HG03103 (cell line): ENCODE measurements around the gene BLMH.

Experiments used
- ATAC-seq: cut with Tn5 transposase; IDR thresholded peaks from one replicate; pipeline ENCODE4 v1.9.1; 2021; ENCODE audit warnings: low read depth; ENCODE audit not compliant: unreplicated experiment

The BLMH gene

DNA sequence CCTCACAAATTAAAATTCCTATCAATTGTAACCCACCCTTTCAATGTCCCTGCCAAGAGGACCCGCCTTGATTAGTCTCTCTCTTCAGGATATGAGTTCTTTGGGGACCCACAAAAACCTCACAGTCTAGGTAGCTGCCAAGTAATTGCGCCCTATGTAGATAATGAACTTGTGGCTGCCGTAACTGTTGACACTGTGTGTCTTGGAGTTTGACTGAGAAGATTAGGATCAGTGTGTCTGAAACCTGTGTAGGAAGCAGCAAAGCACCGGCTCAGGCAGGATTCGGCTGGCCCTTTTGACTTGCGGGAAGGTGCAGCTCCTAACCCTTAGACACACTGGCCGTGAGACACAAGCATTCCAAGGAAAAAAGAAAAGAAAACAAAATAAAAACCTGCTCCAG, 38.4 kb downstream of the BLMH start:
- no peak for ATAC-seq

DNA sequence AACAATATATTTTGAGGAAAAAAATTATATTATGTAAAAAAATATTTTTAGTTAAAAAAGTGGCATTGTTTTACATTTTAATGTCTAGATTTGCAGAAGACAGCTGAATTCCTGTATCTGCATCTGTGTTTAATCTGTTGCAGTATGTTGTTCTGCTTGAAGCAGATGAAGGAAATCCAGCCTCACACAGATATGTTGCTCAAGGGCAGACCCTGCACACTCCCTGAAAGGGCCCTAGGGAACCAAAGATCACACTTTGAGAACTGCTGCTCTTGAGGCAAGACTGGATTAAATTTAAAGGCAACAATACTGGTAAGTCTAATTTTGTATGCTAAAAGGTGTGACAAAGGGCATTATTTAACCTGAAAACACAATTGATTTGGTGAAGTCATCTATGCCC, 39.8 kb downstream of the BLMH start:
- ATAC-seq, result no peak

DNA sequence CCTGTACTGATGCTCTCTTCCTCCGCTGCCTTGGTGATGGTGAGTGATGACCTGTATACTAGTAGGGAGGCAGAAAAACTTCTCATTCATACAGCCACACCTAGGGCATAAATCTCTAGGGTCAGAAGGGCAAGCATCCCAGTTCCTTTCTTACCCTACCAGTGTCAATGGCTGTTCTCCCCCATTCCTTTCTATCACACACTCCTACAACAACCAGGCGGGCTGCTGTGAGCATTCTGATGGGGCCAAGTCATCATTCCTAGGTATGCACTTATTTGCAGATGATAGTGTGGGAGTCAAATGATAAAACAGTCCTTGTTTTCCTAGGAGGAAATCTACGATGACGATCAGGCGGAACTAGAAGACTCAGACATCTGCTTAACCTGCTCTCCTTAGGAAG, 42.3 kb downstream of the BLMH start:
- ATAC-seq, result no peak

DNA sequence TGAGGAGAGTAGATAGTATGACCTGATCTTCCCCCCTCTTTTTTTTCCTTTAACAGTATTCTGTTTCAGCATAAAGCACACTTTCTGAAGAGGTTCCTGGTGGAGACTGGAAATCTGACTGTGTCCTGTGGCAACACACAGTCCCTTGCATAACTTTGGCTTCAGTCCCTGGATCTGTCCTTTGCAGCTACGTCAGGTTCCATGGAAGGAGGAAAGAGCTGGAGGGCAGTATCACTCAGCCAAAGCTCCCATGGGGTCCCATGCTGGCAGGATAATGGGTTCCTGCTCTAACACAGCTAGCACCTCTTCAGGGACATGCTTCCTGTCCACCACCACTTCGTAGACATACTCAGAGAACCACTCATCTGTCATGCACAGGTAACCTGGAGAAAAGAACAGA, 43.0 kb downstream of the BLMH start:
- no peak for ATAC-seq

DNA sequence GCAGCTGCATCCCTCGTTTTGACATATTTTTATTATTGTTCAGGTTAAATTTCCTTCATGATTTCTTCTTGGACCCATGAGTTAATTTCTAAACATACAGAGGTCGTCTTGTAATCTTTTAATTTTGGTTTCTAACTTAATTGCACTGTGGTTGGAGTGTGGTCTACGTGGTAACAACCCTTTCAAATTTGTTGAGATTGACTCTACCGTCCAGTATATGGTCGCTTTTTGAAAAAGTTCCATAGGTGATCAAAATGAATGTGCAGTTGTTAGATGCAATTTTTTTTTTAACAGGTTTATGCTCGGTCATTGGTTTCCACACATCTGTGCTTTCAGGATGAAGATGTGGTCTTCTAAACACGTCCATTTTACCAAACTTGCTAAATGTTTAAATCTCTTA, 45.3 kb downstream of the BLMH start:
- ATAC-seq, result no peak

DNA sequence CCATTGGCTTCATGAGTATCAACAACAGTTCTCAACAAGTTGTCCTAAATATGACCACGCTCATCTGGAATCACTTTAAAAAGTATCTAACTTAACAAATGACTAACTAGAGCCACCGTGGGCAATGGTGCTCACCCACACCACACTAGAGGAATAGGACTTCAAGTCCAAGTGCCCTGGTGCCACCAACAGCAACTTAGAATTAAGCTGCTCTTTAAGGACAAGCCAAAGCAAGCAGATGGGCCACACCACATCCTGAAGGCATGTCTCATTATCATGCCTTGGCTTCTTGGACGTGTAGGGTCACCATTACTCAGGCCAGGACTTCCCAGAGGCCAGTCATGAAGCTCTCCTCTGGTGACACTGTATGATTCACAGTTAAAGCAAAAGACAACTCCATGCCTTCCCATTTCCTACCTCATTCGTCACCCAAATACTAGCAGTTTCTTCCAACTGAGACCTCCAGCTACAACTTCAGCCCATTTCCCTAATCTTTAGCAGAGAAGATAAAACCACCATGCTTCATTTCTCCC, 46.8 kb downstream of the BLMH start:
- ATAC-seq, result no peak

DNA sequence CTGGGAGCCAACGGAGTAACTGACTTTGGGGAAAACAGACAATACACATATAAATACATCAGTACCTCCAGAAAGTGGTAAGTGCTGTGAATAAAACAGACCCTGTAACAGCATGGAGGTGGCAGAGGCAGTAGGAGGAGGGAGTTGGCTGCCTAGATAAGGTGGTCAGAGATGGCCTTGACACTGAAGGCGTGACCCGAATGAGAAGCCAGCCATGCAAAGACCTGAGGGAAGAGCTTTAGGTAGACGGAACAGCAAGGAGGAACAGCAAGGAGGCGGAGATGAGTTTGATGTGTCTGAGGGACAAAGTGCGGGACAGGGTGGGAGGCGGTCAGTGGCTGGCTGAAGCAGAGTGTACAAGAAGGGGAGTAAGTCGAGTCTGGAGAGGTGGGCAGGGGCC, 48.2 kb downstream of the BLMH start:
- ATAC-seq, result no peak

DNA sequence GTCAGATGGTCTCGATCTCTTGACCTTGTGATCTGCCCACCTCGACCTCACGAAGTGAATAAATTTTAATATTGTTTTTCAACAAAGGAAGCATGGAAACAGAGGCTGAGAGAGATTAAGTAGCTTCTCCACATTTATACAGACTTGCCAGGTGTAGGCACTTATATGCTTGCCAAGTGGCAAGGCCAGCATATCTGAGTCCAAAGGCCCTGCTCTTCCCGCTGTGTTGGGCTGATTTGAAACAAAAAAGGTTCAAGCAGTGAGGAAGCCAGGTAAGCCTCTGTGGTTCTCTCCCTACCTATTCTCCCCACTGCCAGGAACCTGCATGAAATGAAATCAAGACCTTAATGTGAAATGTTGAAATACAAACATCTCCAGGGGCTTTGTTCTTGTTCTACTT, 48.7 kb downstream of the BLMH start:
- ATAC-seq, result no peak

DNA sequence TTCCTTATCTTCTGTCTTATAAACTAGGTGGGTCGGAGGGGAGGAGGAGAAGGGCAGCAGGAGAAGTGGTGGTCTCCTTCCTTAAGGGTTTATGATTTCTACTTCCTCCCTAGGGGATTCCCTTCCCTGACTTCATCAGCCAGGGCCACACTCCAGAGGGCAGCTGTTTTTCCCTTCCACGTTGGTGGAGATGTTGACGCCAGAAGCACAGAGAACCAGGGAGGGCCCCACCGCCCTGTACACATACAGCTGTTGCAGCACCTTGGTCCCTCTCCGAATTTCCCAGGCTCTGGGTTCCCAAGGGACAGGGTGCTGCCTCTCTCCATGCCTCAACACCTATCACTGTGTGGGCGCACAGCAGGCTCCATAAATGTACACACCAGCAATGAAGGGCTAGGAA, 50.7 kb downstream of the BLMH start:
- ATAC-seq, result no peak

DNA sequence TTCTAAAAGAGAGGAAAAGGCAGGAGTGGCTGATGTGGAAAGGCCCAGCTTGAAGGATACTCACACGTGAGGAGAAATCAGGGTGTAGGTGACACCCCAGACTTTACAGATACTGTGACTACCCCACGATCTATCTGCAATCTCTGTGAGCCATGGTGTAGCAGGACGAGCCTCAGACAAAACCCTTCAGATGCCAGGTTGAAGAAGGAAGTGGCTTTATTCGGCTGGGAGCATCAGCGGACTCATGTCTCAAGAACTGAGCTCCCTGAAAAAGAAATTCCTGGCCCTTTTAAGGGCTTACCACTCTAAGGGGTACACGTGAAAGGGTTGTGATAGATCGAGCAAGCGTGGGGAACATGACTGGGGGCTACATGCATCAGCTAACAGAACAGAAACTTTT, 51.6 kb downstream of the BLMH start:
- no peak for ATAC-seq

DNA sequence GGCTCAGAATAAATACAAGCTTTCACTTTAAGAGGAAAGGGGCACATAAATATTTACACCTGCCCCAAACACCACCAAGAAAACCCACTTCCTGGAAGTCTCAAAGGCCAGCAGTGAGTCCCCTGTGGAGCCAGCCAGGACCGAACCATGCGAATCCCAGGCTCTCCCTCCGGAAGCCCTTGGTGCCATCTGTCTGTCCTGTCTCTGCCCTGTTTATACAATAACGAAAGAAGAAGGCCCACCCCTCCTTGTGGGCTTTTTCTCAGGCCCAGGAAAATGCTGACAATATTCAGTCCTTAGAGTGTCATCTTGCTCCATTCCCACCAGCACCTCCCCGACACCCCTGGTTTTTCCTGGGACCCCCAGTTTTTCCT, 52.7 kb downstream of the BLMH start:
- no peak for ATAC-seq

DNA sequence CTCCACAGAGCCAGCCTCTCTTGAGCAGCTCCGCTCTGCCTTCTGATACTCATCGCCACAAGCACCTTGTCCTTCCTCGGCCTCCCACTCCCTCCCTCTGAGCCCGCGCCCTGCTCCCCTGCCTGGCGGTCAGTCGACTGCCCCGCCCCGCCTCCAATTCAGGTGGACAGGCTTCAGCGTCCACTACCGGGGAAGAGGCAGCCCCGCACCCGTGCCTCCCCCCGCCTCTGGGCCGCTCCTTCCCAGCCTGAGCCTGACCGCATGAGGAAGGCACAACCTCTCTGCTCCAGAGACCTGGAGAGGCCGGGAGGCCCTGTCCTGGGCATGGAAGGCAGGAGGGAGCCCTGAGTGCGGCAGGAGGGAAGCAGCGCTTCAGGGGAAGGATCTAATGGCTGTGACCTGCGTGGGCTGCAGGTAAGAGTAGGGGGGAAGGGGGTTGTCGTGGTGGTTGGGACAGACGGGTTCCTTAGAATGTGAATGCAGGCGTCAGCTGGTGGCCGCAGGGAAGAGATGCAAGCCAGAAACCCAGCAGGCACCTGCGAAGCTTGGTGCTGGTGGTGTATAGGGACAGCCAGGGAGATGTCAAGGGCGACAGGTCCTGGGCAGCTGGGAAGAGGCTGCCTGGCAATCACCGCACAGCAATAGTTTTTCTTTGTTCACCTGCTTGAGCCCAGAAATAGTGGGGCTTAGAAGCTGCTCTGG, 53.2 kb downstream of the BLMH start:
- no peak for ATAC-seq

DNA sequence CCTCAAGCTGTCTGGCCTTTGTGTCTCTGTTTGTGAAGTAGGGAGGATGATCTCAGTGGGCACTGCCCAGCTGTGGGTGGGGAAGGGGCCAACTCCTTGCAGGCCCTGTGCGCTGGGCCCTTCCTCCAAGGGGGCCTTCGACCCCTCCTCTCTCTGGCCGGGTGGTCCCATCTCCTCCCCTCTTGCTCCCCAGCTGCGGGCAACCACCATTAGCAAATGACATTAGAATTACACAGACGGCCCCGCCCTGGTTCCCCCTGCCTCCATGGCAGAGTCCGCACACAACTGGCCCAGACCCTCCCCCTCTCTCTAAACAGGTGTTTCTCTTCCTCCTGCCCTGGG, 53.8 kb downstream of the BLMH start:
- ATAC-seq, result no peak

DNA sequence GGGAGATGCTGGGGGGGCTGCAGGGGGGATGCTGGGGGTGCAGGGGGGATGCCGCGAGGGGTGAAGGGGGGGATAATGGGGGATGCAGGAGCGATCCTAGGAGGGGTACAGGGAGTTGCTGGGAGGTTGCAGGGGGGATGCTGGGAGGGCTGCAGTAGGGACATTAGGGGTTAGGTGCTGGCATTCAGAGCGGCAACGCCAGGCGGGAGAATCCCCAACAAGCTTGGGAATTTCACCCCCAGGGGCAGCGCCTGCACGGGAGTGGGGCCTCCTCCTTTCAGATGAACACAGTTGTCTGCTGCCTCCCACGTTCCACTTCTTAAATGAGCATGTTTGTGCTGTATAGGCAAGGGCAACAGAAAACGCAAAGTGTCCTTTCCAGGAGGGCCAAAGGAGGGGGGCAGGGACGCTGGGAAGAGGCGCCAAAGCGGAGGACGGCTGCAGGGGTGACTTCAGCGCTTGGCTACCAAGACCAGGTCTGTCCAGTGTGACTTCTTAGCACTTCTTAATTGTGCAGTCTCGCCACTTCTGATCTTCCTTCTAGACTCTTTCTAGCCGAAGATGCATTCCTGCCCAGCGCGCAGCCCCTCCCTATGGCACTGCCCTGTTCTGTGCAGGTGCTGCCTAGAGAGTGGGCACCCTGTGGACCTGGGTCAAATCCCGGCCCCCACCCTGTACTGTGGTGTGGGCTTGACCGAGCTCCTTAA, 54.3 kb downstream of the BLMH start:
- no peak for ATAC-seq

DNA sequence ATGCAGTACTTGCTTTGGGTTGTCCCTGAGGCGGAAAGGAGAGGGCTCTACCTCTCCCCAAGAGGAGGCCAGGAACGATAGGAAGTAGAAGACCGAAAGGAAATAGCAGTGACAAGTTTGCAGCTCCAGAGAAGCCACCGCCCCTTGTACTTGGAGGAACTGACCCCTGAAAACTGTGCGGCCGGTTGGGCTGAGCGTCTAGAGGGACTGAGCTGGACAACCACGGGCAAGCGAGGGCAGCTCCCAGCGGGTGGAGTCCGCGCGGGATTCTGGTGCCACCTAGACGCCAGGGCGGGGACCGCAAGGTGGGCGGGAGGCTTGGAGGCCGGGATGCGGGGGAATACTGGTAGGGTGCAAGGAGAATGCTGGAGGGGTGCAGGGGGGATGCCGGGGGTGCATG, 55.0 kb downstream of the BLMH start:
- ATAC-seq, result no peak

DNA sequence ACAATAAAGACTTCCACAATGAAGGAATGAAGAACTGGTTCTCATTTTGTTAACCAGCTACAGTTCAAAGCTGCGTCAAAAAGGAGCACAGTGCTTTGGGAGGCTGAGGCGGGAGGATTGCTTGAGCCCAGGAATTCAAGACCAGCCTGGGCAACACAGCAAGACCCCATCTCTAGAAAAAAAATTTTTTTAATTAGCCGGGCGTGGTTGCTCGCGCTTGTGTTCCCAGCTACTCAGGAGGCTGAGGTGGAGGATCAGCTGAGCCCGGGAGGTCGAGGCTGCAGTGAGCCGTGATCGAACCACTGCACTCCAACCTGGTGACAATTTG, 55.5 kb downstream of the BLMH start:
- no peak for ATAC-seq

DNA sequence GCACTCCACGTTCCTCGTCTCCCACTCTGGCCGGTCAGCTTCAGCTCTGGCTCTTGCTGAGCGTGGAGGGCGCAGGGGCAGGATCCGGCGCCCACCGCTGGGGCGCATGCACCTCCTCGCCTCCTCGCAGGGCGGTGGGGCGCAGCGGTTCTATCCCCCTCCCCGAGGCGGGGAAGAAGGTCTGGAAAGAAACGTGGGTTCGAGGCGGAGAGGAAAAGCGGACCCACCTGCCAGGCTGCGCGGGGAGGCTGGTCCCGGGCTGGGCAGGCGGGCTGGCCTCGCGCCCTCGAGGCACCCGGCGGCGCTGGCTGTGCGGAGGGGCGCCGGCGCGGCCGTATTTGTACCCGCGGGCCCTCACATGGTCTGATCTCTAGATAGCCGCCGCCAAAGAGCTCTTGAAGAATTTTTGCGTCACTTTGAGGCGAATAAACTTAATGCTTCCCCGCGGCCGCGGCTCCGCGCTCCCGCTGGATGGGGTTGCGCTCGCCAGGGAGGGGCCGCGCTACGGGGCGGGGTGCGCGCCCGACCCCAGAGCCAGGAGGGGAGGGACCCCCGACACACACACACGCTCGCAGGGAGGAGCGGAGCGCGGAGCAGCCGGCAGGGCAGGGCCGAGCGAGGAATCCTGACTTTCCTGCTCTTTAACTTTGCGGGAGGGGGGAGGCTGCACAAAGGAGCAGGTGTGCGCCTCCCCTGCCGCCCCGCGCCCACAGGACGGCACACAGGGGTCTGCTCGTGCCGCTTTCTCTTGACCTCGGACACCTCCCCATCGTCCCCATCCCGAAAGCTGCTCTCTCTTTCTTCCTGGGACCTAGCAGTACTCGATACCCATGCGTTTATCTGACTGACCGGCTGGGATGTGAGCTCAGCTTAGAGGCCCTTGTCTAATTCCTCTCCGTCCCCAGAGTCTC, 56.1 kb downstream of the BLMH start, which contains the start of gene SLC6A4:
SLC6A4 (minus strand) TSS at position 312 of the 911 bp plus-strand sequence. CDS start 13,739 bp downstream, outside the sequence.
- ATAC-seq, result no peak

DNA sequence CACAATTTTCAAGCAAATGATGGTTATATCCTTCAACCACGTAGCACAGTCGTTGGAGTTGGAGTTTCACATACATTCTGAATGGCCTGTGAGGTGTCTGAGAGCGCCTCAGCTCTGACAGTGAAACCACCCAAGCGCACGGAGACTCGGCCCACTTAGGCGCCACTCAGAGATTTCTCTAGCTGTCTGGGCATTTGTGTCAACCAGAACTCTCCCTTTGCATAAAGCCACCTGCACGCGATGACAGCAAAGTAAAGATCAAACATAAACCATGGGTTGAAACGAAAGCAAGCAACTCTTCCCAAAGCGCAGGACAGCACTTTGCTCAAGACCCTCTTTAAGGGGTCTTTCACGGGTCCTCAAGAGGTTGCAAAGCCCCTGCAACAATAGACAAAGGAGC, 56.8 kb downstream of the BLMH start:
- ATAC-seq, result no peak

DNA sequence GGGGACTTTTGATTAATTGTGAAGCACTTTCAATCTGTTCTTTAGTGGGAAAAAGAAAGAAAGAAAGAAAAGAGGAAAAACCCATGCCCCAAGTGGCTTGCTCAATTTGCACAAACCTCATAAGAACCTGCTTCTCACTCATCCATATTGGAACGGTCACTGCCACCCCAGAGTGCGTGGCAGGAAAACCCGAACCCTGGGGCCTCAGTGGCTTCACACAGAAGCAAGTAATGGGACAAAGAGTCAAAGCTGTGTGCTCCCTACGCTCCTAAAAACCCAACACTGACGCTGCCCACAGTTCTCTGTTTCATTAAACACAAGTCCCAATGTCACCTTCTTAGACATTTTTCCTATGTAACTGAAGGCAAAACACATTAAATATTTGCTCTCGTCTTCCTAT, 57.4 kb downstream of the BLMH start:
- ATAC-seq, result no peak

DNA sequence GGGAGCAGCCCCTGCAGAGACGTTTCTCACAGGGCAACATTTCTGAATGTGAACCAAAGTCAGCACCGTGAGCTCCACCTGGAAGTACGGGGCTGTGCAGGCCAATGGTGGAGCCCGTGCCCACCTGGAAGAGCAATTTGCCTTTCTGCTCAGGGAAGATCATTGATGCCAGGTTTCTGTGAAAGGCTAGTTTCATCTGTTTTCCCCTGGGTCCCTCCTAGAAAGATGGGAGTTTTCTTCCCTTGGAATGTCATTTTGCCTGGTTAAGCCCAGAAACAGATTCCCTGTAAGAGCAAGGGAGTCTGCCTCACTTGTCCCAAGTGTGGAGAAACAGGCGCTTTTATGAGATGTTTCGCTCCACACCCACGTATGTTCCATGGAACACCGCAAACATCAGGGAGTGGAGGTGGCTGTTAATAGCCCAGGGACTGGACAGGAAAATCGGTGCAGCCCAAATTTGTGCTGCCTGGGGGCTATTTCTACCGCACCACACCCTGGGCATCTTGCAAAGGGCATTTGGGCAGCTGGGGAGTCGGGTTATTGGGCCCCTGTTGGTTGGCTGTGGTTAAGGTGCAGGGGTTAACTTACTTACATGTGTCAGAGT, 58.8 kb downstream of the BLMH start:
- no peak for ATAC-seq
